T-helper 1 cell (primary cell): ENCODE results near the gene HAVCR1.
"Not testable (repeated sequence)": the region's sequence is repeated elsewhere in the genome, so short reads cannot be mapped to it uniquely, and the experiment has no call there.

Experiments used
- DNase-seq, 5 donors: peaks; one replicate each; pipeline ENCODE4 v3.0.0-alpha.2; 2012 to 2020

The HAVCR1 gene

DNA sequence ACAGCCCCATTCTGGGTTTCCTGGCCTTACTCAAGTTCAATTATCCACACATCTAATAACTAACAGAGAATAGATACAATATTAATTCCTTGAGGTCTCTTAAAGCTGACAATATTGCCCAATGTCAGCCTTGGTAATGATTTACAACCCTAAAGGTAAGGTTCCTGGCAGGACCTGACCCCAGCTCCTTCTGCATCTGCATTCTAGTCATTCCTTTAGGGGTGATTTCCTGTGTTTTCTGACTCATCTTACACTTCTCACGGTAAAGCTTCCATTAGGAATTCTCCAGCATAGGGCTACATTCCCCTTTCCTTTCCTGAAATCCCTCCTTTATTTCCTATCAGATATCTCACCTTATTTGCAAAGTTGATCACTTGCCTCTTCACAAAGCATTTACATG, 9.3 kb downstream of the HAVCR1 start:
- no peak for DNase-seq

DNA sequence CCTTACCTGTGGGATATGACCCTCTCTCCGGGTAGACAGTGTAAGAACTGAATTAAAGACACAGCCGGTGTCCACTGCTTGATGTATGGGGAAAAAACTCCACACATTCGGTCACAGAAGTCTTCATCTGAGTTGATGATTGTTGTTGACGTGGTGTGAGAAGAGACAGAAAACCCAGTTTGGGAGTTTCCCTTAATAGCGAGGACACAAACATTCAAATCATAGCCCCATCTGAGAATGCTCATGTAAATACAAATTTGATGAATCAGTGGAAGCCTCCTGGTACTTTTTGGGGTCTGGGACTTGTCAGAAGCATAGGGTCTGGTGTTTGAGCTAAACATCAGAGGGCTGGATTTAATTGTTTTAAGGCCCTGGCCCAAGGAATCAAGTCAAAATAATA, 11.0 kb downstream of the HAVCR1 start:
- no peak for DNase-seq

DNA sequence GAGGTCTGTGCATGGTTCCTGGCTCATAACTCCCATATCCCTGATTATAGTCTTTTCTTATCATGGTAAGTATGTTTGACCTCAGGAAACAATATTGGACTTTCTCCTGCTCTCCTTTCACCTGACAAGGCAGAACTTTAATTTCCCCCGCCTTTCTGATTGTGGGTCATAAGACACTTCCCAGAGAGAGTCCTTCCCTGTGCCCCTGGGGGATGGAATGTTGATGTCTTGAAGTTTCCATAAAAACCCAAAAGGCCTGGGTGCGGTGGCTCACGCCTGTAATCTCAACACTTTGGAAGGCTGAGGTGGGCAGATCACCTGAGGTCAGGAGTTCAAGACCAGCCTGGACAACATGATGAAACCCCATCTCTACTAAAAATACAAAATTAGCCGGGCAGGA, 11.9 kb downstream of the HAVCR1 start:
- DNase-seq = not testable (repeated sequence)

DNA sequence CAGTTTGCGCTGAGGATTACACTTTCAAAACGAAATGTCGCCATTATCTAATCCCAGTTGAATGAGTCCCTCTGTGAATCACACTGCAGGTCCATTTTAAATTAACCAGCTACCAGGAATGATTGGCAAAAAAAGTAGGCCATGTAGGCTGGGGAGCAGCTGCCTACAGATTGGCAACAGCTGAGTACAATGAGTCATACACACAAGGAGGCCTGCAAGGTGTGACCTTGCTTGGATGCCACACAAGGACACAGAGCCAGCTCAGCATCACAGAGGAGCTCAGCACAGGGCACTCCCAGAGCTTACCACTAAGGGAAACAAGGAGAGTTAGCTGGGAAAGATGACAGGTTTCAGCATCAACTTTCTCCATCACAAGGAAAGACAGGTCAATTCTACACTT, 12.9 kb downstream of the HAVCR1 start:
- no peak for DNase-seq

DNA sequence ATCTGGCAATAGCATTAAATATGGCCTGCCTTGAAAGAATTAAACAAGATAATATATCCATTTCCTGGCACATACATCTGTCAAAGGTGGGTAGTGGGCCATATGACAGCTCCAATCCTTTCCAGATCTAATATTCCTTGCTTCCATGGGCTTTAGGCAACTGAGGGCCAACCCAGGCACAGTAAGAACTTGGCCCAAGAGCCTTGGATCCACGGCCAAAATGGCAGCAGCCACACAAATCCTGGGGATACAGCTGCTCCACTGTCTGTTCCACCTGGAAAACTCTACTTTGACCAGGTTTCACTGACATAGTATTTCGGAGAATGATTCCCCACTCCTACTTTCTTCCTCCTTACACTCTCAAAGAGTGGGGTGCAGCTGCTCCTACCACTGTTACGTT, 13.3 kb downstream of the HAVCR1 start:
- DNase-seq = no peak

DNA sequence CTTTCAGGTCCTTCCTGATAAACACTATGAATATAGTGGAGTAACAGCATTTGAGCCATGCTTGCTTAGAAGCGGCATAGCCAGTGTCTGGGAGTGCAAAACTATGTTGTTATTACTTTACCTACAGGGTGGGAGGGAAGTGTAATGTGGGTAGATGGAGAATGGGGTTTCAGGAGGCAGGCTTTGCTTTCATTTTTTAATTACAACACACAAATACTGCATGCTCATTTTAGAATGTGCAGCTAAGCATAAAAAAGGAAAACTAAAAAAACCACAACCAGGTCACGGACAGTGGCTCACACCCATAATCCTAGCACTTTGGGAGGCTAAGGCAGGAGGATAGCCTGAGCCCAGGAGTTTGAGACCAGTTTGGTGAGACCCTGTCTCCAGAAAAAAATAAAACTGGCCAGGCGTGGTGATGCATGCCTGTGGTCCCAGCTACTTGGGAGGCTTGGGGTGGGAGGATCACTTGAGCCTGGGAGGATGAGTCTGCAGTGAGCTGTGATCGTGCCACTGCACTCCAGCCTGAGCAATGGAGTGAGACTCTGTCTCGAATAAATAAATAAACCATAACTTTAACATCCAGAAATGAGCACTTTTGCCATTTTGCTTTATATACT, 20.2 kb downstream of the HAVCR1 start:
- DNase-seq = no peak

DNA sequence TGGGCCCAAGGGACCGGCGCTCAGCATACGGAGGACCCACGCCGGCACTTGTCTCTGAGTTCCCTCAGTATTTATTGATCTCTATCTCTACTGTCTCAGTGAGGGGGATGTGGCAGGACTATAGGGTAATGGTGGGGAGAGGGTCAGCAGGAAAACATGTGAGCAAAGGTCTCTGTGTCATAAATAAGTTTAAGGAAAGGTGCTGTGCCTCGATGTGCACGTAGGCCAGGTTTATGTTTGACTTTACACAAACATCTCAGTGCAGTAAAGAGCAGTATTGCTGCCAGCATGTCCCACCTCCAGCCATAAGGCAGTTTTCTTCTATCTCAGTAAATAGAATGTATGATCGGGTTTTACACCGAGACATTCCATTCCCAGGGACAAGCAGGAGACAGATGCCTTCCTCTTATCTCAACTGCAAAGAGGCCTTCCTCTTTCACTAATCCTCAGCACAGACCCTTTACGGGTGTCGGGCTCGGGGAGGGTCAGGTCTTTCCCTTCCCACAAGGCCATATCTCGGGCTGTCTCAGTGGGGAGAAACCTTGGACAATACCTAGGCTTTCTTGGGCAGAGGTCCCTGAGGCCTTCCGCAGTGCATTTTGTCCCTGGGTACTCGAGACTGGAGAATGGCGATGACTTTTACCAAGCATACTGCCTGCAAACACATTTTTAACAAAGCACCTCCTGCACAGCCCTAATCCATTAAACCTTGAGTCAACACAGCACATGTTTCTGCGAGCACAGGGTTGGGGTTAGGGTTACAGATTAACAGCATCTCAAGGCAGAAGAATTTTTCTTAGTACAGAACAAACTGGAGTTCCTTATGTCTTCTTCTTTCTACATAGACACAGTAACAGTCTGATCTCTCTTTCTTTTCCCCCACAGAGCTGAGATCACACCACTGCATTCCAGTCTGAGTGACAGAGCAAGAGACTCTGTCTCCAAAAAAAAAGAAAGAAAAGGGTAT, 24.5 kb downstream of the HAVCR1 start:
- DNase-seq = not testable (repeated sequence)

DNA sequence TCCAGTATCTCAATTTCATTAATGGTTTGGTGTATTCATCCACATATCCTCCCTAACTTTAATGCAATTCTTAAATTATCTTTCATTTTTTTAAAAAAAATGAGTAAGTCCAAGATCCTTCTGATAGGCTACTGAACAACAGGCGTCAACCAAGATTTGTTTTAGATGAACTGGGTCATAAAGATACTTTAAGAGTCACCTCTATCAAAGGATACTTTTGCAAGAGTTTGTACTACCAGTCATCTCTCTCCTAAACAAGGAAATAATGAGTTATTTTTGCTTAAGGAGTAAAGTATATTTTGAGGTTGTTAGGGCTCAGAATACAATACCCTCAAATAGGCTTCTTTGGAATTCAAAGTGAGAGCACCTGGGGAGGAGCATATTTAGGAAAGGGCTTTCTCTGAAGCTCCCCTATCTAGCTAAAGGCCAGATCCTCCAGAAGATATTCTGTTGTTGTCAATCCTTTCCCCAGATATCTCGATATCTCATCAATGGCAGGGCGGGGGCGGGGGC, 25.8 kb downstream of the HAVCR1 start:
- no peak for DNase-seq

DNA sequence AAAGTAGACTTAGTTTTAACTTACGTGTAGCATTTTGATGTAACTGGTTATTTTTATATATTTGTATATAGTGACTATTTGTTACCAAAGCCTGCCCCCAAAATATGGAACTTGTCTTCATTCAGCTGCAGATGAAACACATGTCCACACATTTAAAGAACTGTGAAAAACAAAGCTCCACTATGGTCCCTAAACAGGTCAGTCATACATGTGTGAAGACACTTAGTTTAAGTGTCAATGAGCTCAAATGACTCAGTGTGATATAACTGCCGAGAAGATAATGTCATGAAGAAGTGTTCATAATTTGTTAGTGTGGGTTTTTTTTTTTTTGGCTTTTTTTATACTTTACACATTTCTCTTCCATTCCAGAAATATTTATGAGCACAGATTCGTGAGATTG, 28.2 kb downstream of the HAVCR1 start:
- DNase-seq = no peak

DNA sequence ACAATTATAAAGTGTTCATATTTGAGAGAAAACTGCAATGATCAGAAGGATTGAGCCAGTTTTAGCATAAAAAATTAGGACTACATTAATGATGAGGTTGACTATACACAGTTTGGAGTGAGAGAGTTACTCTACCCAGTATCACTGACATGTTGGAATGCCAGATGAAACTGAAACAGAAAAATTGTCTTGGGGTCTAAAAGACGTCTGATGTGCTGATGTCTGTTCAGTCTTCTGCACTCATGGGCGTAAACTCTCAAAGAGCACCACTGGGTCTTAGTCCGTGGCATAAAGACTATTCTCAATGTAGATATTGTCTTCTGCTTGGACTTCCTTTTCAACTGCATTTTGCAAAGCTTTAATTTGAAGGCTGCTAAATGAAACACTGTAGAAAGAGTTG, 29.5 kb downstream of the HAVCR1 start:
- no peak for DNase-seq

DNA sequence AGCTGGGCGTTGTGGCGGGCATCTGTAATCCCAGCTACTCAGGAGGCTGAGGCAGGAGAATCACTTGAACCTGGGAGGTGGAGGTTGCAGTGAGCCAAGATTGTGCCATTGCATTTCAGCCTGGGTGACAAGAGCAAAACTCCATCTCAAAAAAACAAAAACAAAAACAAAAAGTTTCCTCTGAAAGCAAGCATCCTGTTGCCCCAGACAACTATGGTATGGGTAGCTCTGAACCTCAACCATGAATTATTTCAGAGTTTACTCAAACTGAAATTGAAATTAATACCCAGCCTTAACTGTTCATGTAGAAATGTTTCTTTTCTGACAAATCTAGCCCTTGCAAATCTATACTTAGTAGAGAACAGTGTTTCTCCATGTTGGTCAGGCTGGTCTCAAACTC, 31.3 kb downstream of the HAVCR1 start:
- DNase-seq = peak in 1 of 5 donors; percentile 84

DNA sequence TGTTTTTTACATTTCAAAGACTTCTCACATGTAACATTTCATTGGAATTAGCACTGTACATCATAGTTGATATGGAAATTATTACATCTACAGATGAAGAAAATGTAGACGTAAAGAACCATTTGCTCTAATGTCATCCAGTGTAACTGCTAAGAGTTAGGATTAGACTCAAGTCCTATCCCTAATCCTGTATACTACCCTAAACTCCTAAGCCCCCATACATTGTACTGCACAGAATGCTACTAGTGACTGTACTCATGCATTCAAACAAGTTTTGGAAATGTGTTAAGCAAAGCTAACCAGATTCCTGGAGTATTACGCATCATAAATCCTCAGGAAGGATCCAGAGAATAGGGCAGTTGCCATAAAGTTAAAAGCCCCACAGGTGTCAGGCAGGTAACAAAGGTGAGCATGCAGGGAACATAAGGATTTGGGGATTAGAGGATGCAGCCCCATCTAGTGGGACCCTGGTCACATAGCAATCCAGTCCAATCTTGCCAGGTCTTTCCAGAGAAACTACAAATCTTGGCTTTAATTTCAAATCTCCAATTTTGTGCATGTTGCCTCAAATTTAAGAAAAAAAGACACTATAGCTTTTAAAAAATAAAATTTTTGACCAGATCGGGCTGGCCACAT, 32.0 kb downstream of the HAVCR1 start:
- DNase-seq = peak in 1 of 5 donors; percentile 41

DNA sequence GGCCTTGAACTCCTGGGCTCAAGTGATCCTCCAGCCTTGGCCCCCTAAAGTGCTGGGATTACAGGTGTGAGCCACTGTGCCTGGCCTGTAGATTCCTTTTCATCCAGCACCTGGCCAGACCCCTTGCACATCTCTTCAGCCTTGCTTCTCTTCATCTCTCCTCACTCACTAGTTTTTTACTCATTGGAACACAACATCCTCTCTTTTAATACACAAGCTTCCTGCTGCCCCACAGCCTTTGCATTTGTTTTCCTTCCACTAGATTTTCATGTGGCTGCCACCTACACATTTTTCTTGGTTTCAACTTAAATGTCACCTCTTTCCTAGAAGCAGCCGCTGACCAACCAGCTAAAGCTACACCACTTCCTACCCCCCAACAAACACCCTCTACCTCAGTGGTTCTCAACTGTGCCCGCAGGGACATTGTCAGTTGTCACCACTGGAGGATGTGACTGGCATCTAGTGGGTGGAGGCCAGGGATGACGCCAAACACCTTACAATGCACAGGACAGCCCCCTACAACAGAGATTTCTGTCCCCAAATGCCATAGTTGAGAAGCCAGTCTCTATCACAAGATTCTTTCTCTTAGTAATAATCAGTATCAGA, 33.7 kb downstream of the HAVCR1 start:
- DNase-seq = peak in 3 of 5 donors; percentile 8 to 98 (median 13)

DNA sequence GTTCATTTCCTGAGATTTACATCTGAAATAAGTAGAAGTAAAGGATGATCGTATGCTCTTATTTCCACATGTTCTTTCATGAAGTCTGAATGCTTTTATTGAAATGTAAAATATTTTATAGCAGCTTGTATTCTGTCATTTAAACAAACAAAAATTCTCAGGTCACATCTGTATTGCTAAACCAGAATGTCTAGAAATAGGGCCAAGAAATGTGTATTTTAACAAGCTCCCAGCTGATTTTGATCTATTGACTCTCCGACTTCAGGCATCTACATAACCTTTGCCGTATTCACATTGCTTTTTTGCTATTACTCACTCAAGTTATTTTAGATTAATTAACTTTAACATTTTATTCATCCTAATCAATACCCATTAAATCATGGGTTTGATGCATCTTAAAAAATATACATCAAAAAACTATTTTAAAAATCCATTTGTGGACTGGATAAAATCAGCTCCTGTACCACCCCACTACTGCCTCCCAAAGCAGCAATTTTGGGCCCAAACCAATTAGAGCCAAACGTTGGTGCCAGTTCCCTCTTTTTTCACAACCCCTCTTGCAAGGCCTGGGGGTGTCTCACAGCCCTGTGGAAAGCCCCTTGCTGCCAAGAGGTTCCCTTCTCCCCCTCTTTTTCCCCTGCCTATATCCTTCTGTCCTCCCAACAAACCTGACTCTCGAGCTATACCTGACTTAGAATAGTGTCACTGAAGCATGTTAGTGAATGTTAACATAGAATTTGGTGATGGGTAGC, 34.5 kb downstream of the HAVCR1 start:
- no peak for DNase-seq

DNA sequence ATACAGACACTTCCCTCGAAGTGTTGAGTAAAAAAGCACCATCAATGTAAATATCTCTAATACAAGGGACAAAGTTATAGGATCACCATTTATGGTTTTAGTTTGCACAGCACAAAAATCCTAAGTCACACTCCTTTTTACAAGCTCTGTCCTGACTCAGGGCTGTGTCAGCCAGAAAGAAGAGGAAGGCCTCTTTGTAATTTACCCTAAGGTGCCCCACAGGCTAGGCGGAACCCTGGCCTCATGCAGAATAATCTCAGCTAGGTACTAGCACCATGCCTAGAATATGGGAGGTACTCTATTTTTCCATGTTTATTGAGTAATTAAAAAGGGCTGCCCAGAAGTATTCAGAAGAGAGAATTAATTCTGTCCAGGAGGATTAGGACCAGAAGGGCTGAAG, 36.9 kb downstream of the HAVCR1 start:
- DNase-seq = no peak

DNA sequence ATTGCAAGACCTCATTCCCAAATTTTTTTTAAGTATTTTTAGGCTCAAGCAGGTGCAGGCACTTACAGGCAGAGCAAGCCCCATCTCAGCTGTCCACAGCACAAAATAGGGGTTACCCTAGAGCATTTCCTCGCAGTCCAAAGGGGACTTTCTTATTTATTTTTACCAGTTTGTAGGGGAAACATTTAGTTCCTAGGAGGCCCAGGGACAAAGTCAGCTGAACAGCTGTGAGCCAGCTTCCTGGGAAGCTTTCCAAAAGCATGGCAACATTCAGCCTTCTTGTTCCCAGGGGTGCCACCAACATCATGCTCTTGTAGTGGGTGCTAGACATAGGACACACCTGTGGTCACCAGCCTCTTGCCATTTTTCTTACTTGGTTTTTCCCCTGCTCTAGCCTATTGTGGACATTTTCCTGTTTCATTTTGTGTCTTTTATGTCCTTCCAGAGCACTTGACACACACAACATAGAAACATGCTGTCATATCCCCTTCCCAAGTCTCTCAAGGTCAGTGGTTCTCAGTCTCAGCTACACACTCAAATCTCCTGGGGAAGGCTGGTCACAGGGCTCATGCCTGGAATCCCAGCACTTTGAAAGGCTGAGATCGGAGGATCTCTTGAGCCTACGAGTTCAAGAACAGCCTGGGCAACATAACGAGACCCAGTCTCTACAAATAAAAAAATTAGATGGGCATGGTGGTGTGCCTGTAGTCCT, 38.2 kb downstream of the HAVCR1 start:
- DNase-seq = no peak

DNA sequence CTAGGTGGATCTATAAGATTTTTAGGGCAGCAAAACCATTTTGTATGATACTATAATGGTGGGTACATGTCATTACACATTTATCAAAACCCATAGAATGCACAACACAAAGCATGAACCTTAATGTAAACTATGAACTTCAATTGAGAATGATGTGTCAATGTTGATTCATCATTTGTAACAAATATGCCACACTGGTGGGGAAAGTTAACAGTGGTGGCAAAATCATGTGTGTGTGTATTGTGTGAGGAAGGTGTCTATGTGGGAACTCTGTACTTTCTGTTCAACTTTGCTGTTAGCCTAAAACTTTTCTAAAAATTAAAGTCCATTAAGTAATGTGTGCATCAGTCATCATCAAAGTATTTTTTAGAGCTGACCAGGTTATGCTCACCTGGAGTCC, 38.9 kb downstream of the HAVCR1 start:
- DNase-seq = no peak

DNA sequence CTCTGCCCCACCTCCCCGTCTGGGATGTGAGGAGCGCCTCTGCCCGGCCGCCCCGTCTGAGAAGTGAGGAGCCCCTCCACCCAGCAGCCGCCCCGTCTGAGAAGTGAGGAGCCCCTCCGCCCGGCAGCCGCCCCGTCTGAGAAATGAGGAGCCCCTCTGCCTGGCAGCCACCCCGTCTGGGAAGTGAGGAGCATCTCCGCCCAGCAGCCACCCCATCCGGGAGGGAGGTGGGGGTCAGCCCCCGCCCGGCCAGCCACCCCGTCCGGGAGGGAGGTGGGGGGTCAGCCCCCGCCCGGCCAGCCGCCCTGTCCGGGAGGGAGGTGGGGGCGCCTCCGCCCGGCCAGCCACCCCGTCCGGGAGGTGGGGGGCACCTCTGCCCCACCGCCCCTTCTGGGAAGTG, 44.8 kb downstream of the HAVCR1 start:
- DNase-seq = not testable (repeated sequence)

DNA sequence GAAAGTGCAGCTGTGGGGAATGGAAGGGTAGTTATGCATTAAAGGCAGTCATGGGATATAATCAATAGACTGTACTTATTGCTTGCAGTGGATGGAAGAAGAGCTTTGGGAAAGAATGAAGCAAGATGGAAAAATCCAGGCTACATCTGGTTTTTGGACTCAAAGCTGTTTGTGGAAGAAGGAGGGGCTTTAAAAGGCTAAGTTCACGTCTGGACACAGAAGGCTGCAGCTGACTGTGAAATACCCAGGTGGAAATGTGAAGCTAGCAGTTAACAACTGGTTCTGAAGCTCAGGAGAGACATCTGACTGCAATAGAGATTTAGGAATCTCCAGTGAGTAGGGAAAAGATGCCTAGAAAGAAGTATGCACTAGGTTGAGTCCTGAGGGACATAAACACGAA, 52.7 kb downstream of the HAVCR1 start:
- DNase-seq = no peak

DNA sequence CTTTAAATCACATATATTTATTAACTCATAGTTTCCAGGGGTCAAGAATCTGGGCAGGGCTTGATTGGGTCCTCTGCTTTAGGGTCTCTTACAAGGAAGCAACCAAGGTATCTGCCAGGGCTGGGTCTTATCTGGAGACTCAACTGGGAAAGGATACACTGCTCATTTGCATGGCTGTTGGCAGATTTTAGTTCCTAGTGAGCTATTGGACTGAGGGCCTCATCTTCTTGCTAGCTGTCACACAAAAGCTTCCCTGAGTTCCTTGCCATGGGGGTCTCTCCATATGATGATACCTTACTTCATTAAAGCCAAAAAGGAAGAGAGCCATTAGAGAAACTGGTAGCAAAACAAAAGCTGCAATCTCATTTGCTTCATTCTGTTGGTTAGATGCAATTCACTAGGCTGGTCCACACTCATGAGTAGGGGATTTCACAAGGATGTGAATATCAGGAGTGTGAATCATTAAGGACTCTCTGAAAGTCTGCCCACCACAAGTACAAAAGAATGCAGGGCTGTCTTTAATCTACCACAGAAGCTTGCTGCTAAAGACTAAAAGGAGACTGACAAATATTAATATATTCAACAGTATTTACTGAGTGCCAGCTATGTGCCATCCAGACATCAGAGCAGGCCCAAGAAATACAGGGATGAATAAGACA, 53.9 kb downstream of the HAVCR1 start:
- DNase-seq = peak in 1 of 5 donors; percentile 24

DNA sequence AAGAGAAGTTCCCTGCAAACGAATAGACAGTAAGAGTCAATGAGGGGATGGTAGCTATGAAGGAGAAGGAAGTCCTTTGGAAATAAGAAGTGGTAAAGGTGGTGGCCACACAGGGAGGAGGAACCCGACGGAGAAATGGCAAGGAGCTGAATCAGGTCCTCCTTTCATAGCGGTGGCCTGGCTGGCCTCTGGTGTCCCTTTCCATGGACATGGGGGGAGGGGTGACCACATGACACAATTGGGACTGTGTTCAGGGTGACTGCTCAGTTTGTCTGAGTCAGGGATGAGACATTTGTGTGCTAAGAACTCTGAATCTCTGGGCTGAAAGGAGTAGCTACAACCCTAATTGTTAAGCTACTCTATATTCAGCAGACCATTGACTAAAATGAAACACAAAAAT, 67.2 kb downstream of the HAVCR1 start:
- no peak for DNase-seq
